NCI-H1048 (cell line): ENCODE data around the gene SCO2.

ENCODE experiments used
- DNase-seq: peaks from one replicate; lab custom pipeline; 2025; lab: John Stamatoyannopoulos, UW

Gene SCO2

DNA sequence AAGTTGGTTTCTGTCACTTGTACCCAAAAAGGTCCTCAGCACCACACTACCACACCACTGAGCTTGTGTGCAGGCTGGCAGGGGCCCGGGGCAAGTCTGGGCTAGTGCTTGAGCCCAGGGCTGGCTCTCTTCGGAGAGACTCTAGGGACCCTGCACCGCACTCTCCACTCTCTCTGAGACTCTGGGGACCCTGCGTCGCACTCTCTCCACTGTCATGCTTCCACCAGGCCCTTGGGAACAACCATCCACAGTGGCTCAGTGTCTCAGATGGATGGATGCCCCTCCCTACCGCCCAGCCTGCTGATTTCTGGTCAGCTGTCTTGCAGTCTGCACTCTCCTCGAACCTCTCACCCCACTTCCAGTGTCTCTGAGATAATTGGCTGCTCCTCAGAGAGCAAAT lies 48.5 kb downstream of the SCO2 start:
- no peak for DNase-seq

DNA sequence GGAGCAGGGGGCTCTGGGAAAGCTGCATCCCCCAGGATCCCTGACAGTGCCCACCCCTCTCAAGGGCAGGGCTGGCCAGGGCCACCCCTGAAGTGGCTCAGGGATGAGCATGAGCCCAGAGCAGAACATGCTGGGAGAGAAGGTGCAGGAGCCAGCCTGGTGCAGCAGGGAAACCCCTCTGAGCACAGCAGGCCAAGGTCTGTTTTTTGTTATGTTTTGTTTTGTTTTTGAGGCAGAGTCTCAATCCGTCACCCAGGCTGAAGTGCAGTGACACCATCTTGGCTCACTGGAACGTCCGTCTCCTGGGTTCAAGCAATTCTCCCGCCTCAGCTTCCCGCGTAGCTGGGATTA lies 49.8 kb downstream of the SCO2 start:
- no peak for DNase-seq

DNA sequence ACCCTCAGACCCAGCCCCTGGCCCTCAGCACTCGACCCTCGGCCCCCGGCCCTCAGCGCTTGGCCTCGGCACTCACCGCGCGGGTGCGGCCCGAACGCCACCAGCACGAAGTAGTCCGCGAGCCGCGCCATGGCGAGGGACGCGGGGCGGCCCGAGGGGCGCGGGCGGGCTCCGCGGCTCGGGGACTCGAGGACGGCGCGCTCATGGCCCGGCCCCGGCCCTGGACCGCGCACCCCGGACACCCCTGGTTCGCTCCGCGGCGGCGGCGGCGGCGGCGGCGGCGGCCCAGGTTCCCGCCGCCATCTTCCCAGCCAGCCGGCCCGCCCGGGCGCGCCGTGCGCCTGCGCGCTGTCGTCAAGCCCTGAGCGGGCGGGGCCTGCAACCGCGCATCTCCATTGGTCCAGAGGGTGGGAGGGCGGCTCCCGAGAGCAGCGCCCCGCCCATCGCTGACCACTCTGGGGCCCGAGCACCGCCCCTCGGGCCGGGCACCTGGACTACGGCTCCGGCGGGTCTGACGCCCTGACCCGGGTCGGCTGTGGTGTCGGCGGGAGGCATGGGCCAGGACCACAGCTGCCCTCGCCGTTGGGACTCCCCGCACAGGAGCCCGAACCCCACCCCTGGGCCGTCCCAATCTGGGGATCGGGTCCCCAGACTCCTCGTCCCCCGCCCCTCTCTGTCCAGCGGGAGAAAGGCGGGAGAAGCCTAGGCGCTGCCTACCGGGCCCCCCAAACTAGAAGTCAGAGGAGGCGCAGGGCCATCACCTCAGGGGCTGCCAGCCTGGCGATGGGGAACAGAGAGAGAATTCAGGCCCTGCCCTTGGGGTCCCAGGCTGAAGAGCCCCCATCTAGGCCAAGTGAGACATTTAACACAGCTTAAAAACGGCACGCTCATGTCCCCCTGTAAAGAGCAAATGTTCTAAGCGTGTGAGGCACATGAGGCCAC lies 50.4 kb downstream of the SCO2 start, which contains the start of gene SBF1:
SBF1 (minus strand) TSS at position 326 of the 942 bp plus-strand sequence; CDS start at position 131, 195 bp downstream.
- peak; percentile 57 for DNase-seq

DNA sequence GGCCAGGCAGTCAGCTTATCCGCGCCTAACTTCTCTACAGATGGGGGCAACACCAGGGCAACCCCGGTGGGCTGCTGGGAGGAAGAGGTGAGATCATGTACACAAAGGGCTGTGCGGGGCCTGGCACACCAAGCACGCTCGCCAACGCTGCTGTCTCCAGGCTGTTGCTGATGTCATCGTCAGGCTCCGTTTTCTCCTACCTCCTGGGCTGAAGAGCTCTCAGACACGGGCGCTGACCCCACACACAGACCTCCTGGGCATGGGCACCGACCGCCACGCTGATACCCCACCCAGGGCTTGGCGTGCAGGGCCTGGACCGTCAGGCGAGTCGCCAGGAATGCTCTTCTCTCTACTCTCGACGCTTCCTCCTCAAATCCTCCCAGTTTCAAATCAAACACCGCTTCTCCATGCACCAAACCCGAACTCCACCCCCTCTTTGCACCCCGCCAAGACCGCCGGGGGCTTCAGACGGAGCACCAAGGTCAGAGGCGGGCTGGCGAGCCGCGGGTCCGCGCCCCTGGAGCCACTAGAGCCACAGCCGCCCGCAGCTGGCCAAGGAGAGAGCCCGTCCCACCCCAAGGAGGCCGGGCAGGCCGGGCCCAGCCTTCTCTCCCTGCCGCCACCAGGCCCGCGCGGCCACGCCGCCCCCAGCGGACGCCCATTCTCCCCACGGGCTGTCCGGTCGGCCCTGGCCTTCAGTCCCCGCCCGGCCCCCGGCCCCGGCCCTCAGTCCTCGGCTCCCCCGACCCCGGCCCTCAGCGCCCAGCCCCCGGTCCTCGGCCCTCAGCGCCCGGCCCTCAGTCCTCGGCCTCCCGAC lies 51.3 kb downstream of the SCO2 start:
- no peak for DNase-seq
